IPS-18a (cell line): ENCODE data around the gene TM9SF3.
"Not testable (repeated sequence)": the region's sequence is repeated elsewhere in the genome, so short reads cannot be mapped to it uniquely, and the experiment has no call there.

Experiments
- H3K27ac ChIP-seq: one replicate; pipeline ENCODE4 v1.5.1; 2013; ENCODE audit warnings: low read length
- H3K27me3 ChIP-seq: one replicate; pipeline ENCODE4 v1.6.1; 2013; ENCODE audit warnings: mild to moderate bottlenecking, low read length; ENCODE audit not compliant: control insufficient read depth, insufficient read depth
- H3K36me3 ChIP-seq: one replicate; pipeline ENCODE4 v1.6.1; 2013; ENCODE audit warnings: low read depth, low read length; ENCODE audit not compliant: control insufficient read depth
- H3K4me1 ChIP-seq: one replicate; pipeline ENCODE4 v1.6.1; 2013; ENCODE audit warnings: low read depth, low read length; ENCODE audit not compliant: control insufficient read depth
- H3K4me3 ChIP-seq: one replicate; pipeline ENCODE4 v1.5.1; 2013; ENCODE audit warnings: low read length
- H3K9ac ChIP-seq: one replicate; pipeline ENCODE4 v1.6.1; 2013; ENCODE audit warnings: mild to moderate bottlenecking, low read length, moderate library complexity
- H3K9me3 ChIP-seq: one replicate; pipeline ENCODE4 v1.6.1; 2013; ENCODE audit warnings: low read depth, low read length; ENCODE audit not compliant: control insufficient read depth

The TM9SF3 gene

GRCh38 chr10:96578633-96579032 is 8.2 kb downstream of the TM9SF3 start:
- Histone ChIP-seq H3K27ac (no peak overlapping the region), H3K9ac (no peak overlapping the region), H3K4me3 (no peak overlapping the region), H3K27me3 (no peaks in the 10 kb centered on the region), H3K9me3 (no peaks in the 10 kb centered on the region), H3K4me1 (peaks cover 4% of the 10 kb centered on the region), H3K36me3 (peaks cover 16% of the 10 kb centered on the region)

GRCh38 chr10:96578022-96578421 is 8.8 kb downstream of the TM9SF3 start:
- peaks cover 16% of the 10 kb centered on the region for H3K36me3 ChIP-seq
- H3K27me3 ChIP-seq, result no peaks in the 10 kb centered on the region
- no peaks in the 10 kb centered on the region for H3K9me3 ChIP-seq
- H3K4me3 ChIP-seq, result no peak overlapping the region
- peaks cover 4% of the 10 kb centered on the region for H3K4me1 ChIP-seq
- H3K9ac ChIP-seq, result no peak overlapping the region
- no peak overlapping the region for H3K27ac ChIP-seq

- peaks cover 5% of the 10 kb centered on the region for H3K4me1 ChIP-seq
Observed at GRCh38 chr10:96577069-96577468, 9.7 kb downstream of the TM9SF3 start.

GRCh38 chr10:96576277-96576980 is 10.4 kb downstream of the TM9SF3 start:
- H3K36me3 ChIP-seq, result peaks cover 16% of the 10 kb centered on the region

More at GRCh38 chr10:96577069-96577468, 9.7 kb downstream of the TM9SF3 start:
- Histone ChIP-seq H3K27me3 (no peaks in the 10 kb centered on the region), H3K9me3 (no peaks in the 10 kb centered on the region), H3K36me3 (peaks cover 16% of the 10 kb centered on the region), H3K9ac (no peak overlapping the region), H3K27ac (no peak overlapping the region), H3K4me3 (no peak overlapping the region)

GRCh38 chr10:96574564-96574963 is 12.2 kb downstream of the TM9SF3 start:
- not testable (repeated sequence) for H3K9me3 ChIP-seq, H3K27me3 ChIP-seq, H3K9ac ChIP-seq, H3K27ac ChIP-seq, H3K4me3 ChIP-seq
- peaks cover 14% of the 10 kb centered on the region for H3K4me1 ChIP-seq
- H3K36me3 ChIP-seq, result peaks cover 16% of the 10 kb centered on the region

More at GRCh38 chr10:96576277-96576980, 10.4 kb downstream of the TM9SF3 start:
- Histone ChIP-seq H3K9me3 (no peaks in the 10 kb centered on the region), H3K27me3 (no peaks in the 10 kb centered on the region), H3K4me1 (peaks cover 8% of the 10 kb centered on the region), H3K9ac (no peak overlapping the region), H3K4me3 (no peak overlapping the region), H3K27ac (no peak overlapping the region)

GRCh38 chr10:96573036-96573435 is 13.8 kb downstream of the TM9SF3 start:
- H3K27ac ChIP-seq, result no peak overlapping the region
- no peaks in the 10 kb centered on the region for H3K27me3 ChIP-seq
- H3K4me3 ChIP-seq, result no peak overlapping the region
- peaks cover 19% of the 10 kb centered on the region for H3K36me3 ChIP-seq
- peaks cover 14% of the 10 kb centered on the region for H3K4me1 ChIP-seq
- no peaks in the 10 kb centered on the region for H3K9me3 ChIP-seq
- no peak overlapping the region for H3K9ac ChIP-seq

- Histone ChIP-seq H3K27ac (peak overlapping the region; percentile 53), H3K4me3 (no peak overlapping the region), H3K36me3 (peaks cover 23% of the 10 kb centered on the region), H3K4me1 (peaks cover 14% of the 10 kb centered on the region), H3K27me3 (no peaks in the 10 kb centered on the region), H3K9me3 (no peaks in the 10 kb centered on the region), H3K9ac (no peak overlapping the region)
Observed at GRCh38 chr10:96570983-96571964, 15.5 kb downstream of the TM9SF3 start.

- Histone ChIP-seq H3K27ac (no peak overlapping the region), H3K9ac (no peak overlapping the region), H3K4me3 (no peak overlapping the region), H3K27me3 (no peaks in the 10 kb centered on the region), H3K36me3 (peaks cover 17% of the 10 kb centered on the region), H3K4me1 (peaks cover 14% of the 10 kb centered on the region), H3K9me3 (no peaks in the 10 kb centered on the region)
Observed at GRCh38 chr10:96570511-96570910, 16.3 kb downstream of the TM9SF3 start.

- Histone ChIP-seq H3K9ac (no peak overlapping the region), H3K36me3 (peaks cover 27% of the 10 kb centered on the region), H3K27me3 (no peaks in the 10 kb centered on the region), H3K27ac (no peak overlapping the region), H3K4me1 (peaks cover 14% of the 10 kb centered on the region), H3K9me3 (no peaks in the 10 kb centered on the region), H3K4me3 (no peak overlapping the region)
Observed at GRCh38 chr10:96568402-96568801, 18.4 kb downstream of the TM9SF3 start.

- no peaks in the 10 kb centered on the region for H3K27me3 ChIP-seq
- peaks cover 40% of the 10 kb centered on the region for H3K36me3 ChIP-seq
- no peak overlapping the region for H3K9ac ChIP-seq
Observed at GRCh38 chr10:96565774-96566173, 21.0 kb downstream of the TM9SF3 start.

GRCh38 chr10:96560966-96561887 is 25.6 kb downstream of the TM9SF3 start:
- Histone ChIP-seq H3K4me3 (no peak overlapping the region), H3K27ac (no peak overlapping the region), H3K27me3 (no peaks in the 10 kb centered on the region), H3K9ac (no peak overlapping the region), H3K36me3 (peaks cover 55% of the 10 kb centered on the region), H3K4me1 (no peaks in the 10 kb centered on the region), H3K9me3 (no peaks in the 10 kb centered on the region)

More at GRCh38 chr10:96565774-96566173, 21.0 kb downstream of the TM9SF3 start:
- no peak overlapping the region for H3K27ac ChIP-seq
- no peaks in the 10 kb centered on the region for H3K9me3 ChIP-seq
- H3K4me3 ChIP-seq, result no peak overlapping the region
- no peaks in the 10 kb centered on the region for H3K4me1 ChIP-seq
